GM13976 (cell line): ENCODE results near the gene AKAP10.

Experiments used
- DNase-seq: peaks from one replicate; pipeline ENCODE4 v3.0.0; 2012; ENCODE audit warnings: low spot score
- in situ Hi-C: fragments of 300-500 bp; cut with MboI; formaldehyde crosslinking; loops from one replicate; pipeline ENCODE4 v1.12.0; 2022; ENCODE audit warnings: low sequenced_read_pairs, mixed read lengths, inconsistent platforms; ENCODE audit not compliant: unreplicated experiment
- TF ChIP-seq, protein P1 (sequence below): IDR thresholded peaks from 2 replicates; pipeline ENCODE4 v1.5.1; 2012; ENCODE audit warnings: borderline replicate concordance, mild to moderate bottlenecking; ENCODE audit not compliant: insufficient read depth; ENCODE audit errors: extremely low read depth, missing control alignments, control extremely low read depth

The AKAP10 gene

DNA sequence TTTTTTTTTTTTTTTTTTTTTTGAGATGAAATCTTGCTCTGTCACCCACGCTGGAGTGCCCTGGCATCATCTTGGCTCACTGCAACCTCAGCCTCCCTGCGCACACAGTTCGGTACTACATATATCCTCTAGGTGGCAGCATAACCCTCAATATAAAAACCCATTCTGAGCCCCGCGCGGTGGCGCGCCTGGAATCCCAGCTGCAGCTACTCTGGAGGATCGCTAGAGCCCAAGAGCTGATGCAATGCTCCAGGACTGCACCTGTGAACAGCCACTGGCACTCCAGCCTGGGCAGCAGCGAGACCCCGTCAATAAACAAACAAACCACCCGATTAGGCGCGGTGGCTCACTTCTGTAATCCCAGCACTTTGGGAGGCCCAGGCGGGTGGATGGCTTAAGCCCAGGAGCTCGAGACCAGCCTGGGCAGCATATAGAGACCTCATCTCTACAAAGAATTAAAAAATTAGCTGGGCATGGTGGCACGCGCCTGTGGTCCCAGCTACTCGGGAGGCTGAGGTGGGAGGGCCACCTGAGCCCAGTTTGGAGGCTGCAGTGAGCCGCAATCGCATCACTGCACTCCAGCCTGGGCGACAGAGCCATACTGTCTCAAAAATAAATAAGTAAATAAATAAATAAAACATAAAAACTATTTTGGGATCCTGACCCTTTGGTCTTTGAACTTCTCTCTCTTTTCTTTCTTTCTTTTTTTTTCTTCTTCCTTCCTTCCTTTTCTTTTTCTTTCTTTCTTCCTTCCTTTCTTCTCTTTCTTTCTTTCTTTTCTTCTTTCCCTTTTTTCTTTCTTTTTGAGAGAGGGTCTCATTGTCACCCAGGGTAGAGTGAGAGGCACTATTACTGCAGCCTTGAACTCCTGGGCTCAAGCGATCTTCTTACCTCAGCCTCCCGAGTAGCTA, 15.4 kb upstream of the AKAP10 start:
- DNase-seq: peak; percentile 76
- in situ Hi-C loops: loop anchor here (5.0 to 10.0 kb wide), 2 partner anchors 114 to 322 kb away; no protein-coding TSS in a partner anchor
- TF ChIP-seq, protein P1, sequence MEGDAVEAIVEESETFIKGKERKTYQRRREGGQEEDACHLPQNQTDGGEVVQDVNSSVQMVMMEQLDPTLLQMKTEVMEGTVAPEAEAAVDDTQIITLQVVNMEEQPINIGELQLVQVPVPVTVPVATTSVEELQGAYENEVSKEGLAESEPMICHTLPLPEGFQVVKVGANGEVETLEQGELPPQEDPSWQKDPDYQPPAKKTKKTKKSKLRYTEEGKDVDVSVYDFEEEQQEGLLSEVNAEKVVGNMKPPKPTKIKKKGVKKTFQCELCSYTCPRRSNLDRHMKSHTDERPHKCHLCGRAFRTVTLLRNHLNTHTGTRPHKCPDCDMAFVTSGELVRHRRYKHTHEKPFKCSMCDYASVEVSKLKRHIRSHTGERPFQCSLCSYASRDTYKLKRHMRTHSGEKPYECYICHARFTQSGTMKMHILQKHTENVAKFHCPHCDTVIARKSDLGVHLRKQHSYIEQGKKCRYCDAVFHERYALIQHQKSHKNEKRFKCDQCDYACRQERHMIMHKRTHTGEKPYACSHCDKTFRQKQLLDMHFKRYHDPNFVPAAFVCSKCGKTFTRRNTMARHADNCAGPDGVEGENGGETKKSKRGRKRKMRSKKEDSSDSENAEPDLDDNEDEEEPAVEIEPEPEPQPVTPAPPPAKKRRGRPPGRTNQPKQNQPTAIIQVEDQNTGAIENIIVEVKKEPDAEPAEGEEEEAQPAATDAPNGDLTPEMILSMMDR: peak; percentile 64

DNA sequence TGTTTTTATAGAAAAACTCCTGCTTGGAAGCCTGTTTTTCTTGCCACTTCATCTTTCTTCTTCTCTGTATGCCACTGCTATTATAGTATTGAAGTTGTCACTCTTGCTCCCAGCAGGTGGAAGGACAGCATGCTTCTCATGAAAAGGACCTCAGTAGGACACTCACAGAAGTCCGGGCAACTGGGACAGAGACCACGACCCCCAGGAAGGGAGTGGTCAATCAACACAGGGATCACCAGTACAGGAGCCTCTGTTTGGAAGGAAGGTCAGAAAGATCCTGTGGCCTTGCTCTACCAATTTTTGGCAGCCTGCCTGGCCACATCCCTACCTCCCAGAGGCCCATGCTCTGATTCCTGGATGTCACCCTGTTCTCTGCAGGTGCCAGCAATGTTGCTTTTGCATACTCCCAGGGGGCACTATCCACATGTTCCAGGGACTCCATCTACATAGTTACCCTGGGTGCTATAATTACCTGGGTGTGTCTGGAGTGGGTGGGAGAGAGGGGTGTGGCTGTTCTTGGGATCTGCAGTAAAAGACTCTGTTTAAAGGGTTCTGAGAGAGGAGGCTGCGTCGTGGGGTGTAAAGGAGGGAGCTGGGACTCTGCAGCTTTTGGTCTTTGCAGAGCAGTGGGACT, 13.7 kb upstream of the AKAP10 start:
- in situ Hi-C loops: loop anchor here (5.0 to 10.0 kb wide), 2 partner anchors 116 to 323 kb away; no protein-coding TSS in a partner anchor
- no peak for DNase-seq
- TF ChIP-seq, protein P1: no peak

DNA sequence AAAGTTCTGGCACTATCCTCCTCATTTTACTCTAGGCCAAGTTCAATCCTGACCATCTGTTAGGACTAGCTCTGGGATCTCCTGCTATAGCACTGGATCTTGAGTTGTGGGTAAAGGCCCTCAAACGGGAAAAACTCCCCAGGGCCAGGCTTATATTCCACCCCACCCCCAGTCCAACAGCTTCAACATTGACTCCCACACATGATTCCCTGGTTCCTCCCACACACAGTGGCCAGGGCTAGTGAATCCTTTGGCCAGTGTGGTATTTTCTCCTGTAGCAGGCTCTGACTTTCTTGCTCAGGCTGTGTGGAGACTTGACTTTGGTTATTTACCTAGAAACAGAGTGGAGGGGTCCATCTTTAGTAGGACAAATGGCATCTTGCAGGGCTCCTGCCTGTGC, 10.3 kb upstream of the AKAP10 start:
- in situ Hi-C loops: no loop called here
- TF ChIP-seq, protein P1: no peak
- DNase-seq: no peak

DNA sequence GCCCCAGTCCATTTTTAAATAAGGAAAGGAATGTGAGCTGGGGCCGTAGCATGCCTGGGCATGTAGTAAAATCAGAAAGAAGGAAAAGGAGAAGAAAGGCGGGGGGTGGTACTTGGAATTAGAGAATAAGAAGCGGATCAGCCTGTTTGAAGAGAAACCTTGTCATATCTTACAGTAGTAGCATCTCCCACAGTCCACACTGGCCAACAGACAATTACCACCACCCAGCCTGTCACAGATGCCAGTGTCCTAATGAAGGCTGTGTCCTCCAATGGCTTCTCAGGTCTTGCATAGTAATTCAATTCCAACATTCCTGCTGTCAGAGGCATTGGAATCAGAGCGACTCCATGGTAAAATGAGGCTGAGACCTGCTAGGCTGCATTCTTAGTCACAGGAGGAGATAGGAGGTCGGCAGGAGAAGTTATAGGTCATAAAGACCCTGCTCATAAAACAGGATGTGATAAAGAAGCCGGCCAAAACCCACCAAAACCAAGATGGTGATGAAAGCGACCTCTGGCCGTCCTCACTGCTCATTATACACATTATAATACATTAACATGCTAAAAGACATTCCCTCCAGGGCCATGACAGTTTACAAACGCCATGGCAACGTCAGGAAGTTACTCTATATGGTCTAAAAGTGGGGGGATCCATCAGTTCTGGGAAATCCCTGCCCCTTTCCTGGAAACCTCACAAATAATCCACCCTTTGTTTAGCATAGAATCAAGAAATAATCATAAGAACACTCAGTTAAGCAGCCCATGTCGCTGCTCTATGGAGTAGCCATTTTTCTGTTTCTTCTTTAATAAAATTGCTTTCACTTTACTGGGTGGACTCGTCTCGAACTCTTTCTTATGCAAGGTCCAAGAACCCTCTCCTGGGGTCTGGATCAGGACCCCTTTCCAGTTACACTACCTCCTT, 9.6 kb upstream of the AKAP10 start:
- TF ChIP-seq, protein P1: no peak
- no peak for DNase-seq
- in situ Hi-C loops: no loop called here

DNA sequence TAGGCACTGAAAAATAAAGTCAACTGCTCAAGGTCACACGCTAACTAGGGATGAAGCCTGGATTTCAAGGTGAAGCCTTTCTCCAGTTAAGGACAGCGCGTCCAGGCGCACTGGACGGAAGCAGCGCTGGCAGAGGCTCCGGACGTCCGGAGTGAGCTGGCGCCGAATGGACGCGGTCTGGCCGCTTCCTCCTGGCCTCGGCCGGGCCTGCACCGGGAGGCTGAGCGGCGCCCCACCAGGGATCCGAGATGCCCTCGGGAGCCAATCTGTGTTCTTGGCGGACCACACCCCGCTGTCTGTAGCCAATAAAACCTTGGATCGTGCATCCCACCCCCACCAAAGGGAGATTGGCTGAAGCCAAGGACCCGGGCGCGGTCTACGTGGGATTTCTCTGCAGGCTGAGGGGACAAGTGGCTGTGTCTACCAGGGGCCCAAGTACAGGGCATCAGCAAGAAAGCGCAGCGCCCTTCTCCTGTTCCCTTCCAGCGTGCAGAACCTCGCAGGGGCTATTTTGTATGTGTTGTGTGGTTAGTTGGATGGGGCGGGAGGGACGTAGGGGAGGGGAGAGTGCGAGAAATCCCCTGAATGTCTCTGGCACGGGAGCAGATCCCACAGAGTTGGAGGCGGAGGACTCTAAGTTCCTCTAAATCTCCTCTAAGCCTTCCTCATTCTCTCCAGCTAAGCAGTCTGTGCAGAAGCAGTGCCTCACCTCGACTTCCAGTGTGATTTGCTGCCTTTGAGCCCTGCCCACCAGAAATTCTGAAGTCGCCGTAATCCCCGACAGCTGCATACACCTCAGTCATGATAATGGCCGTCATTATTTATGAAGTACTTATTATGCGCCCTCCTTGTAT, 2.5 kb upstream of the AKAP10 start:
- no peak for DNase-seq
- in situ Hi-C loops: no loop called here
- TF ChIP-seq, protein P1: no peak
